Dendritic cell treated with granulocyte-macrophage colony-stimulating factor and Interleukin-4, amounts not matched to agents 40 ng/mL and 50 ng/mL, for 4 days (primary cell): ENCODE results near the gene F12.
A peak's percentile ranks its signal among the peaks of the same experiment; 100 is the strongest.

Experiments used
- H3K27ac Mint-ChIP-seq: one replicate; pipeline ENCODE4 v1.8.0; 2022; ENCODE audit warnings: mild to moderate bottlenecking, mixed read lengths
- H3K27me3 Mint-ChIP-seq: one replicate; pipeline ENCODE4 v1.8.0; 2022; ENCODE audit warnings: mild to moderate bottlenecking, mixed read lengths
- H3K36me3 Mint-ChIP-seq: one replicate; pipeline ENCODE4 v1.8.0; 2022; ENCODE audit warnings: low read depth, mixed read lengths
- H3K4me1 Mint-ChIP-seq: one replicate; pipeline ENCODE4 v1.8.0; 2022; ENCODE audit warnings: low read depth, mixed read lengths
- H3K4me3 Mint-ChIP-seq: one replicate; pipeline ENCODE4 v1.8.0; 2022; ENCODE audit warnings: mild to moderate bottlenecking, moderate library complexity, mixed read lengths
- H3K9me3 Mint-ChIP-seq: one replicate; pipeline ENCODE4 v1.8.0; 2022; ENCODE audit warnings: mixed read lengths
- intact Hi-C: fragments of 100-400 bp; cut with micrococcal nuclease; formaldehyde crosslinking; loops from one replicate; pipeline ENCODE4 v1.15.0; 2022

Gene F12

DNA sequence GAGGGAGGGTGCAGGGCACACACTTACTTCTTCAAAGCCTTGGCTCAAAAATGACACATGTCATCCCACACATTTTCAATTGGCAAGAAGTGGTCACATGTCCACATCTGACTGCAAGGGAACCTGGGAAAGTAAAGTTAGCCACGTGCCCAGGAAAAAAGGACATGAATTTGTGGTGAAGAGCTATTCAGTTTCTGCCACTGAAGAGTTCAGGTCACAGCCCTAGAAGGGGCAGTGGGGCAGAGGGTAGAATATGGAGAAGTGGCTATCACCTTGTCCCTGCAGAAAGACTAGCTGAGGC lies 53.5 kb downstream of the F12 start:
- Mint-ChIP-seq H3K4me1 (peaks cover 84% of the 10 kb centered on the region), H3K4me3 (no peak overlapping the region), H3K27ac (peak overlapping the region; percentile 58), H3K27me3 (no peaks in the 10 kb centered on the region), H3K9me3 (peaks cover 6% of the 10 kb centered on the region), H3K36me3 (peaks cover 39% of the 10 kb centered on the region)
- intact Hi-C loops: loop anchor here (5.0 kb wide), 1 partner anchor 49 kb away; no protein-coding TSS in a partner anchor

DNA sequence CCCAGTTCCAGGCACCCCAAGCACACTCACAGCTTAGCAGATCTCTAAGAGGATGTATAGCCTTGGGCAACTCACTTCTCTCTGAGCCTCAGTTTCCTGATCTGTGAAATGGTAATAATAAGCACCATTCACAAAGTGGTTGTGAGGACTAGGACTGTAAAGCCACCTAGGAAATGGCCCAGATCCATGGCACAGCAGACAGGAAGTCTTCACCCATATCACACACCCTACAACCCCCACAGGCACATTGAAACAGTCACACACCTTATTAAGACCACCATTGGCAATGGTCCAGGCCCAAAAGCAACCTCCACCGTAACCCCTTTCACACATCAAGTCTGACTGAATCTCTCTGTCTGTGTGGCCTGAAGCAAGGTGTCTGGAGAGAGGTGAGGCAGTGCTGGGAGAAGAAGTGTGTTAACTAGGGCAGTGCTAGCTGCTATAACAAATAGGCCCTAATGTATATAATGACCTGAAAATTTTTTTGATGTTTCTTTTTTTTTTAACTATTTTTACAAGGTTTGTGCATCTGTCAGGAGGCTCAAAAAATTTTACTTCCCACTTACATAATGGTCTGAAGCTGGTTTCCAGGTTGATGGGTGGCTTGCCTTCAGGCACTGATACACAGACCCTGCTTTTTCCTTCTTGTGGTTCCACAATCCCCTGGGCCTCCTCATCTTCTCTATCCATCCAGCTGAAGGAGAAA lies 54.0 kb downstream of the F12 start:
- intact Hi-C loops: loop anchor here (5.0 kb wide), 1 partner anchor 48 kb away; no protein-coding TSS in a partner anchor

DNA sequence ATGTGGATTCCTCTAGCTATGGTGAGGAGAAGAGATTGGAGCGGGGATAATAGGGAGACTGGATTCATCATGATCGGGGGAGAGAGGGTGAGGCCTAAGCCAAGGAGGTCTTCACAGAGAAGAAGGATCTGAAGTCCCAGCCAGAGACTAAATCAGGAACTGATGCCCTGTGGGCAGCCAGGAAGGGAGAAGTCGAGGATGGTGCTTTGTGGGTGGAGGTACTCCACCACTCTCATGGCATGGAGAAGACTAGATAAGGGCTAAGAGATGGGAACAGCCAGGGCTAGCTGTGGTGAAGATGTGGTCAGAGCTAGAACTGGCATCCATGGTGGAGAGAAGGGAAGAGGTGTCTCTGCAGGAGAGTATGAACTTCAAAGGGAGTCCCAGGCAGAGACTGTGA lies 54.7 kb downstream of the F12 start:
- Mint-ChIP-seq H3K27ac (peak overlapping the region; percentile 58), H3K4me1 (peaks cover 84% of the 10 kb centered on the region), H3K36me3 (peaks cover 39% of the 10 kb centered on the region), H3K9me3 (peaks cover 6% of the 10 kb centered on the region), H3K4me3 (peak overlapping the region; percentile 13), H3K27me3 (no peaks in the 10 kb centered on the region)
- intact Hi-C loops: loop anchor here (5.0 kb wide), 1 partner anchor 47 kb away; no protein-coding TSS in a partner anchor

More for the DNA sequence above, 54.0 kb downstream of the F12 start:
- H3K27ac Mint-ChIP-seq: peak overlapping the region; percentile 58
- no peak overlapping the region for H3K4me3 Mint-ChIP-seq
- H3K27me3 Mint-ChIP-seq: no peaks in the 10 kb centered on the region
- H3K9me3 Mint-ChIP-seq: peaks cover 6% of the 10 kb centered on the region
- H3K36me3 Mint-ChIP-seq: peaks cover 39% of the 10 kb centered on the region
- peaks cover 84% of the 10 kb centered on the region for H3K4me1 Mint-ChIP-seq

DNA sequence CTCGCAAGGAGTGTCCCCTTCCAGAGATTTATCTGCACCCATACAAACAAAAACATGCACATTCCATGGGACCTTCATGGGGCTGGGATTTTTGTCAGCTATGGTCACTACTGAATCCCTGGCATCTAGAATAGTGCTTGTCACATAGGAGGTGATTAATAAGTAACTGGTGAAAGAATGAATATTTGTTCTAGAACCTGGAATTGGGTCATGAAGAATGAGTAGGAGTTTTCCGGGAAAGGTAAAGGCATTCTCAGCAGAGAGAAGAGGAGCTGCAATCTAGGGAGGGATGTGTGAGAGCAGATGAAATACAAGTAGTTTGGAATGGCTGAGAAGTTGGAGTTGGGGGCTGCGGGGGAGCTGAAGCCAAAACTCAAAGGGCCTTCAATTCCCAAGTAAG lies 55.1 kb downstream of the F12 start:
- Mint-ChIP-seq H3K9me3 (peaks cover 6% of the 10 kb centered on the region), H3K36me3 (peaks cover 39% of the 10 kb centered on the region), H3K4me1 (peaks cover 84% of the 10 kb centered on the region), H3K27me3 (no peaks in the 10 kb centered on the region), H3K27ac (peak overlapping the region; percentile 58), H3K4me3 (no peak overlapping the region)
- intact Hi-C loops: no loop called here

DNA sequence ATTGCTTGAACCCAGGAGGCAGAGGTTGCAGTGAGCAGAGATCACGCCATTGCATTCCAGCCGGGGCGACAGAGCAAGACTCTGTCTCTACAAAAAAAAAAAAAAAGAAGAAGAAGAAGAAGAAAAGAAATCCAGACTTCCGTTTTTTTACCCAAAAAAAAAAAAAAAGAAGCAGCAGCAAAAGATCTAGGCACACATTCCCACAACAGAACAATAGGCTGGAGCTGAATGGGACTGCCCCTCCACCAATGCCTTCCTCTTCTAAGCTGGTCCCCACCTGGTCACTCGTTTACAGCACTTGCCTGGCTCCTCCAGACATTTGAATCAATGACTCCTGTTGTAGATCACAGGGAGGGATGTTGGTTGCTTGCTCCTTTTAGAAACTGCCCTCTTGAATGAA lies 56.3 kb downstream of the F12 start:
- intact Hi-C loops: no loop called here
- peak overlapping the region; percentile 100 for H3K27ac Mint-ChIP-seq
- no peaks in the 10 kb centered on the region for H3K27me3 Mint-ChIP-seq
- peaks cover 77% of the 10 kb centered on the region for H3K4me1 Mint-ChIP-seq
- peak overlapping the region; percentile 96 for H3K4me3 Mint-ChIP-seq
- H3K9me3 Mint-ChIP-seq: peaks cover 6% of the 10 kb centered on the region
- H3K36me3 Mint-ChIP-seq: peaks cover 37% of the 10 kb centered on the region
